ENCODE results near the gene CATSPER4.

Gene CATSPER4

GRCh38 chr1:26164861-26165842 is 25.2 kb upstream of the CATSPER4 start:
- DNase-seq (ENCODE audit: low spot score) = no peak

DNA sequence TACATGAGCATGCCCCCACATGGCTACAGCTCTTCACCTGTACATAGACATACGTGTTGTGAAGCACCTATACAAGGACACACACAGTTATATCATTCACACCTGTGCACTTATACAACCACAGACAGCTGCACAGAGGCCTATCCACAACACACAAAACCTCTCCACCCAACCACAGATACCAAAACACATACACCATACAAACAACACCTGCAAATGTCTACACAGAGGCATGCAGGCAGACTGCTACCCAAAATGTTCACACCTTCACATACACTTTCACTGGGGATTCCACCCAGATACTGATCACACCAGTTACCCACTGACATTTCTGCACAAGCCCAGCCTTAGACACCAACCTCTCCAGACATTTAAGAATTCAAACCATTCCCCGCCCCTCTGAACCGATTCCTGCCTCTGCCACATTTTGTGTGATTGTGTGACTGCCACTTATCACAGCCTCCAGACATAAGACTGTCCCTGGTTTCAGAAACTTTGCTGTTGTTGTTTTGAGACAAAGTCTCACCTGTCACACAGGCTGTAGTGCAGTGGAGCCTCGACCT is 23.6 kb upstream of the CATSPER4 start:
- no peak for DNase-seq (ENCODE audit: low spot score)

DNA sequence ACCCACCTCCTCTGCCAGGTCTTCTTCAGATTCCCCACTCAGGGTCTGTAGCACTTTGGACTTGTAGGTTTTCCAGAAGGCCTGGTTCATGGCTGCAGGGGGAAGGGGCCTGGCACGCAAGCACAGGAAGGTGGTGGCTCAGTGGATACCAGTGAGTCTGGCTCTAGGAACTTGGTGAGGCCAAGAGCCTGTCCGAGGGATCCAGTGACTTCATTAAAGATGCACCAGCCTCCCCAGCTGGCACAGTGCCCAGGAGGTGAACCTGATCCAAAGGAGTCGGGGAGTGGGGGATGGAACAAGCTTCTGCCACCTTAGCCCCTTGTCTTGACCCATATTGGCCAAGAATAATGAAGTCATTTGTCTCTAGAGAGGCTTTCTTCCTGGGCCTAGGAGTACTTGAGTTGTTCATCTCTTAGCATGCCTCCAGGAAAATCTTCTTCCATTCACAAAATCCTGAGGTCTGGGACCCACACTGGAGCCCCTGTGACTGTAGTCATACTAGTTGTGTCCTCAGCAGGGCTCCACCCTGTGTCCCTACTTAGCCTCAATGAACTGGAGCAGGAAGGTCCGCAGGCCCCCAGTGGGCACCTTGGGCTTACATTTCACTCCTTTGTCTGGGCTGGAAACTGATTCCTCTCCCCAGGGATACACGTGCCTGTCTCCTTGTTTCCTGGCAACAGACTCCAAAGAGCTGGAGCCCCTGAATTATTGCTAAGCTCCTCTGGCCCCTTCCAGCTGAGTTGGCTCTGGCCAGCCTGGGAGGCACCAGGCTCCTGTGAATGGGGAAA is 21.8 kb upstream of the CATSPER4 start, which contains the start of gene C1orf232:
TSS of gene C1orf232 (minus strand) at position 554 of the 788 bp plus-strand sequence. CDS start at position 90, 464 bp downstream.
- DNase-seq (ENCODE audit: low spot score) = no peak

DNA sequence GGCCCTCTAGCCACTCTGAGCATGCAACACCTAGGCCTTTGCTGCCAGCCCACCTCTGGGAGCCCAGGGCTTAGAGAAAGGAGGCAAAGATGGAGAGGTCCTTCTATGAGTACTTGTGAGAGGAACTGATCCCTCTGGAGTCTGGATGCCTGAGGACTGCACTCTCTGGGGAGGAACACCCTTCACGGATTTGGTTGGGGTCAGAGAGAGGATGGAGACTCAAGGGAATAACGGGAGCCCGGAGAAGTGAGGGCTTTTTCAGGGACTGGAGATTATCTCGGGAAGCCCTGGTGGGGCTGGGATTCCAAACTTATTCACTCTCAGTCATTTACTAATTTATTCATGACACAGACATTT is 21.2 kb upstream of the CATSPER4 start:
- no peak for DNase-seq (ENCODE audit: low spot score)

GRCh38 chr1:26169669-26170471 is 20.5 kb upstream of the CATSPER4 start, which contains the start of gene ZNF593:
TSS of gene ZNF593 (plus strand) at chr1:26169908. CDS start at chr1:26169984, 76 bp downstream.
- DNase-seq (ENCODE audit: low spot score) = peak; percentile 92

DNA sequence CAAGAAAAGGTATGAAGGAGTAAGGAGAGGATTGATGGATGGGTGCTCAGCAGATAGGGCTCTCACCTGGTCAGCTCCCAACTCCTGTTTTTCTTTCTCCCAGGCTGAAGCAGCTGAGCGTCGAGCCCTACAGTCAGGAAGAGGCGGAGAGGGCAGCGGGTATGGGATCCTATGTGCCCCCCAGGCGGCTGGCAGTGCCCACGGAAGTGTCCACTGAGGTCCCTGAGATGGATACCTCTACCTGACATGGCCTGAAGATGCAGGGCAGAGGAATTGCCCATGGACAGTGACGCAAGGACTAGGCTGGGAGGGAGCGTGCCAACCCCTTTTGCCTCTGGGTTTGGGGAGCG is 20.0 kb upstream of the CATSPER4 start:
- no peak for DNase-seq (ENCODE audit: low spot score)

GRCh38 chr1:26171084-26172072 is 19.0 kb upstream of the CATSPER4 start, which contains the start of gene ZNF593OS:
TSS of gene ZNF593OS (minus strand) at chr1:26171832. CDS start at chr1:26171661, 171 bp downstream.
- no peak for DNase-seq (ENCODE audit: low spot score)

DNA sequence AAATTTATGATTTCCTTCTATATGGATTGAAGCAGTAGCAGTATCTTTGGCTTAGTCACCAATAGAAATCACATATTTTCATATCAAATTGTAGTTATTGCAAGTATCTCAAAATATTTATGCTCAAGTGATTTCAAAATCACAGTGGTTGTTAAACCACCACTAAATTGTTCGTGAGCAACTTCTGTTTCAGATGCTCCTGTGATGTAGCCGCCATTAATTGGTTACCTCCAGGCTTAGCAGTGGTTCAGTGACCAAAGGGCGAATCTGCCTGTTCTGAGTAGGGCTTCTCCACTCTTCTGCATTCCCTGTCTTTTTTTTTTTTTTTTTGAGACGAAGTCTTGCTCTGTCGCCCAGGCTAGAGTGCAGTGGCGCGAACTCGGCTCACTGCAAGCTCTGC is 15.1 kb upstream of the CATSPER4 start:
- no peak for DNase-seq (ENCODE audit: low spot score)

DNA sequence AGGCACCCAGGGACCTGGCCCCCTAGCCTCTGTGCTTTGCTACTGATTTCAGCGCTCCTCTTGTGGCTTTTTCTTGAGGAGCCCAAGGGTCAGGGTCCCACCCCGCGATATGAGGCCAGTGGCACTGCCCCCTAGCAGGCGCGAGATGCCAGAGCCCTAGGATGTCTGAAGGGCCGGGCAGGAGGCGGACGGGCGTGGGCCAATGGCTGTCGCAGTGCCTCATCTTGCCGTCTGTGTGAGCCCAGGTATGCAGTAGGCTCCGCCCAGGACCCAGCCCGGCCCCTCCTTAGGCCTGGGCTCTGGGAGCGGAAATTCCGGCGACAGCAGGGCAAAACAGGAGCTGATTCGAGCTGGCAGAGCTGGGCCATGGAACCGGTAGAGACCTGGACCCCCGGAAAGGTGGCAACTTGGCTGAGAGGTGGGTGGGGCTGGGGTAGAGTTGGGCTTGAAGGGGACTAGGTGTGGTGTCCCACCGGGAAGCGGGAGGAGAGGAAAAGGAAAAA is 13.2 kb upstream of the CATSPER4 start, which contains the start of gene CNKSR1:
TSS of gene CNKSR1 (plus strand) at position 310 of the 503 bp plus-strand sequence. CDS start at position 367, 57 bp downstream.
- no peak for DNase-seq (ENCODE audit: low spot score)

DNA sequence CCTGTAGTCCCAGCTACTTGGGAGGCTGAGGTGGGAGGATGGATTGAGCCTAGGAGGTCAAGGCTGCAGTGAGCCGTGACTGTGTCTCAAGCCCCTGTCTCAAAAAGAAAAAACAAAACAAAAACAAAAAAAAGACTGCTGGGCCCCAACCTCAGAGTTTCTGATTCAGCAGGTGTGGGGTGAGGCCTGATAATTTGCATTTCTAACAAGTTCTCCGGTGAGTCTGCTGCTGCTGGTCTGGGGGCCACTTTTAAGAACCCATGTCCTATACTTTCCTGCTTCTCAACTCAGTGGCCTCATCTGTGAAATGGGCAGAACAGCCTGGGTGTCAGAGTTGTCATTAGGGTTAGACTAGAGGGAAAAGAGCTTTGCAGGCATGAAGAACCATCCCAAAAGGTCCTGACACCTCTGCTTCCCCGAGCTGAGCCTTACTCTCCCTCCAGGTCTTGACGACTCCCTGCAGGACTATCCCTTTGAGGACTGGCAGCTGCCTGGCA is 10.3 kb upstream of the CATSPER4 start:
- DNase-seq (ENCODE audit: low spot score) = no peak

- no peak for DNase-seq (ENCODE audit: low spot score)
Observed at GRCh38 chr1:26181586-26182382, 8.6 kb upstream of the CATSPER4 start.

- DNase-seq (ENCODE audit: low spot score) = no peak
Observed at GRCh38 chr1:26182383-26182696, 8.1 kb upstream of the CATSPER4 start.

DNA sequence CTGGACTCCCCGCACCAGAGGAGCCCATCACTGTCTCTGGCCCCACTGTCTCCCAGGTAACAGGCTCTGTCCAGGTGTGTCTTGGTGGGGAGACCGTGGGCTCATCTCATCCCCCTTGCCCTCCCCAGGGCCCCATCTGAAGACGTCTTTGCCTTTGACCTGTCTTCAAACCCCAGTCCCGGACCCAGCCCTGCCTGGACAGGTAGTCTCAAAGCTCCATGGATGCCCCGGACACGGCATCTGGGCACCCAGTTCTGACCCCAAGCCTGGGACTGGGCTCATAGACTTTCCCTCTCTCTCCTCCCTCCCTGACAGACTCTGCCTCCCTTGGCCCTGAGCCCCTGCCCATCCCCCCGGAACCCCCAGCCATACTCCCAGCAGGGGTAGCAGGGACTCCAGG is 6.3 kb upstream of the CATSPER4 start:
- DNase-seq (ENCODE audit: low spot score) = no peak

DNA sequence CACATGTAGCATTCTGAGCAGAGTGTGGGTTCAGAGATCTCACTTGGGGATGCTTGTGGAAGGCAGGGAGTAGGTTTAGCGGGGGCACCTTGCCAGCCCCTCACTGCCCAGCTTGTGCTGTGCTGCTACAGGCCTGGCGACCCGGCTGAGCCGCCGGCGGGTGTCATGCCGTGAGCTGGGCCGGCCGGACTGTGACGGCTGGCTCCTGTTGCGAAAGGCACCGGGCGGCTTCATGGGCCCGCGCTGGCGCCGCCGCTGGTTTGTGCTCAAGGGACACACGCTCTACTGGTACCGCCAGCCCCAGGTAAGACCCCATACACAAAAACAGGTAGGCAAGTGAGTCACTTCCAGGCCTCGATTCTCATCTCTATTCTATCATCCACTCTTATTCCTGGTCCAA is 5.5 kb upstream of the CATSPER4 start:
- DNase-seq (ENCODE audit: low spot score) = no peak

DNA sequence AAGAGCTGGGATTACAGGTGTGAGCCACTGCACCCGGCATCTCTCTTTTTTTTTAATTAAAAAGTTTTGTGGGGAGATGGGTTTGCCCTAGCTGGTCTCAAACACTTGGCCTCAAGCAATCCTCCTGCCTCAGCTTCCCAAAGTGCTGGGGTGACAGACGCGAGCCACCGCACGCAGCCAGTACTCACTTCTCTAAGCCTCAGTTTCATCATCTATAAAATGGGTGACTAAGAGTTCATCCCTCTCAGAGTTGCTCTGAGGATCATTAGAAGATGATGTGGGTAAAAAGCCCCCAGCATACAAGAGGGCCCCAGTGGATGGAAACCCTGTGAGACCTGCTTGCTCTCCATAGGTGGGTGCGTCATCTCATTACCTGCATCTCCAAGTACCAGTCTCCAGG is 2.5 kb upstream of the CATSPER4 start:
- no peak for DNase-seq (ENCODE audit: low spot score)

DNA sequence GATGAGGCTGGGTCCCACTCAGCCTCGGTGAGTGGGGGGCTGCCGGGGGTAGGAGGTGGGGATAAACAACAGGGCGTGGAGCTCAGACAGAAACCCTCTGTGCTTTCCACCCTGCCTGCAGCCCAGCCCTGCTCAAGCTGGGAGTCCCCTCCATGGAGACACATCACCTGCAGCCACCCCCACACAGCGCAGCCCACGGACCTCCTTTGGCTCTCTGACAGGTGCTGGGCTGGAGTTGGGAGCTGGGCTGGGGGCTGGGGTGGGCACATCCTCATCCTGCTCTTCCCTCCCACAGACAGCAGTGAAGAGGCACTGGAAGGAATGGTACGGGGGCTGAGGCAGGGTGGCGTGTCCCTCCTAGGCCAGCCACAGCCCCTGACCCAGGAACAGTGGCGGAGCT is 1.9 kb upstream of the CATSPER4 start:
- no peak for DNase-seq (ENCODE audit: low spot score)

DNA sequence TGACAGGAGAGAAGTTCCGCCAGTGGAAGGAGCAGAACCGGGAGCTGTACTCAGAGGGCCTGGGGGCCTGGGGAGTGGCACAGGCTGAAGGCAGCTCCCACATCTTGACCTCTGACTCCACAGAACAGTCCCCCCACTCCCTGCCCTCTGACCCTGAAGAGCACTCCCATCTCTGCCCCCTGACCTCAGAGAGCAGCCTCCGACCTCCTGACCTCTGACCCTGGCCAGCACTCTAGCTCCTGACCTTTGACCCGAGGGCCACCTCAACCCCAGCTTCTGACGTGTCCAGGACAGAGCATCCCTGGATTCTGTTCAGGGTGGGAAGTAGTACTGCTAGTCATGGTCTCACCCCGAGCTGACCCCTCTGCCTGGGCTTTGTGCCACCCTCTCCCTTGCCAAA is 1.1 kb upstream of the CATSPER4 start:
- DNase-seq (ENCODE audit: low spot score) = no peak

DNA sequence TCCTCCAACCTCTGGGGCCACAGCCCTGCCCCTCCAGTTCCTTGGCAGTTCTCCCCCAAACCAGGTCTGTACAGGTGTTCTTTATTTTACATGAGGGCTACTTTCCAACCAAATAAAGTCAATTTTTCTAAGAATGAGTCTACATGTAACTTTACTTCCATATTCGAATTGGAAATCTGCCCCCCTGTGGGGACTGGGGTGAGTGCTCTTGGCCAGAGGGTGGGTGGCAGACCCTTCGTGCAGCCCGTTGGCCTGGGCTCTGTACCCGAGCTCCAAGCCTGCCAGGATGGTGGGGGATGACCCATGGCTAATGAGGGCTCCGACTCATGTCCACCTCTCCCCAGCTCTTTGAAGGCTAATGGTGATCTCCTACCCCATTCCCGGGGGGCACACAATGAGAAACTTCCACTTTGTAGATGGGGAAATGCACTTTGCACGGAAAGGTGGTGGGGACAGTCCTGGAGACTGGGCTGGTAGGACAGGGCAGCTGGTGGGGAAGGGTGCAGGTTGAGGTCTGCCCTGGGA is 589 bp upstream of the CATSPER4 start:
- no peak for DNase-seq (ENCODE audit: low spot score)

DNA sequence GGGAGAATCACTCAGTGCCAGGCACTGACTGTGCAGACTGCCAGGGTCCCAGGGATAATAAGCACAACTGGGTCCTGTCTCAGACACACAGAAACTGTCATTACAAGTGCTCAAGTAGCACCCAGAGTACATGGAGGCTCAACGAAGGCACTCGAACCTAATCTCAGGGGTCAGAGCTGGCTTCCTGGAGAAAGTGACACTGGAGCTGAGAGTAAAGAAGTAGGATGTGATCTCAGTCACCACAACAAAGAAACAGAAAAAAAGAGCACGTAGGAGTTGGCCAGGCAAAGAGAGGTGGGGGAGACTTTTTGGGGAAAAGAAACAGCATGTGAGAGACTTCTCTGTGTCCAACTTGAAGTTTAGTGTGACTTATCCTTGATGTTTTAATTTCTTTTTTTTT is 1.3 kb downstream of the CATSPER4 start:
- DNase-seq (ENCODE audit: low spot score) = no peak

Data from left forelimb (tissue), 1 donor.